DOHH2 (cell line): ENCODE results near the gene TMEM87A.

Source experiments
- H3F3A ChIP-seq: fragments of 200-600 bp; sonication (generic), shearing (Covaris generic); 2 replicates; pipeline ENCODE4 v1.6.0; 2016; ENCODE audit warnings: antibody characterized with exemption, mild to moderate bottlenecking; ENCODE audit not compliant: control insufficient read depth, insufficient read depth
- H3K27ac ChIP-seq: fragments of 200-600 bp; sonication (generic); 2 replicates; pipeline ENCODE4 v1.5.1; 2014; ENCODE audit warnings: low read depth, mild to moderate bottlenecking, low read length, moderate library complexity
- H3K27me3 ChIP-seq: fragments of 200-600 bp; sonication (generic); 2 replicates; pipeline ENCODE4 v1.6.1; 2014; ENCODE audit warnings: mild to moderate bottlenecking, low read length, mixed read lengths; ENCODE audit not compliant: control insufficient read depth
- H3K36me3 ChIP-seq: fragments of 200-600 bp; sonication (generic); 2 replicates; pipeline ENCODE4 v1.6.1; 2014; ENCODE audit warnings: mild to moderate bottlenecking, low read length, moderate library complexity, mixed read lengths; ENCODE audit not compliant: control insufficient read depth
- H3K4me1 ChIP-seq: fragments of 200-600 bp; sonication (generic); 2 replicates; pipeline ENCODE4 v1.6.1; 2014; ENCODE audit warnings: mild to moderate bottlenecking, low read length, mixed read lengths; ENCODE audit not compliant: control insufficient read depth
- H3K4me2 ChIP-seq: fragments of 200-600 bp; sonication (generic); 2 replicates; pipeline ENCODE4 v1.6.0; 2014; ENCODE audit warnings: mild to moderate bottlenecking, low read length, moderate library complexity
- H3K4me3 ChIP-seq: fragments of 200-600 bp; sonication (generic); 2 replicates; pipeline ENCODE4 v1.5.1; 2014; ENCODE audit warnings: mild to moderate bottlenecking, low read length, mixed read lengths
- H3K79me2 ChIP-seq: fragments of 200-600 bp; sonication (generic); 2 replicates; pipeline ENCODE4 v1.6.1; 2014; ENCODE audit warnings: mild to moderate bottlenecking, low read length, mixed read lengths; ENCODE audit not compliant: control insufficient read depth
- H3K9me2 ChIP-seq: fragments of 200-600 bp; sonication (generic); replicated peaks from 2 replicates; pipeline ENCODE4 v1.6.1; 2014; ENCODE audit warnings: mild to moderate bottlenecking, low read length, mixed read lengths; ENCODE audit not compliant: control insufficient read depth
- H3K9me3 ChIP-seq: fragments of 200-600 bp; sonication (generic); 2 replicates; pipeline ENCODE4 v1.6.1; 2014; ENCODE audit warnings: antibody characterized with exemption, low read length, mixed read lengths; ENCODE audit not compliant: control insufficient read depth, insufficient read depth
- H4K20me1 ChIP-seq: fragments of 200-600 bp; sonication (generic); 2 replicates; pipeline ENCODE4 v1.6.0; 2014; ENCODE audit warnings: low read depth, mild to moderate bottlenecking, antibody characterized with exemption, low read length, moderate library complexity; ENCODE audit not compliant: control insufficient read depth, insufficient read depth
- EZH2phosphoT487 ChIP-seq: fragments of 200-600 bp; sonication (generic); IDR thresholded peaks from 2 replicates; pipeline ENCODE4 v1.6.1; 2017; ENCODE audit warnings: borderline replicate concordance, mild to moderate bottlenecking, antibody characterized with exemption, low read length, moderate library complexity, mixed read lengths
- TF ChIP-seq, protein P1 (sequence below): fragments of 200-600 bp; sonication (generic); IDR thresholded peaks from one replicate; pipeline ENCODE4 v1.5.1; 2014; ENCODE audit warnings: antibody characterized with exemption, mild to moderate bottlenecking, low read depth, low read length; ENCODE audit not compliant: poor library complexity, severe bottlenecking

TMEM87A gene

DNA sequence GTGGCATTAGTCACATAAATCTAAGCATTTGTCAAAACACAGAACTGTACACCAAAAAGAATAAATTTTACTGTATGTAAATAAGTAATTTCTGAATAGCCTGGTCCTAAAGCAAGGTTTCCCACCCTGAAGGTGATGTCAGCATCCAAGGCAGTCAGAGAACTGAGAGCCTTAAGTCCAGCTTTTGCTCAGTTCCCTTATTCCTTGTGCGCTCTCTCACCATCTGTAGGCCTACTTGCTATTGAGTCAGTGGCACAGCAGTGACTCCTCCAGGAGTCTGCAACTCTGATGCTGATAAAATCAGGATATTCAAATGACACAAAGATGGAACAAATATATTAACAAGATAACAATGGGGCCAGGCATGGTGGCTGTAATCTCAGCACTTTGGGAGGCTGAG is 87.4 kb downstream of the TMEM87A start:
- peaks cover 75% of the 10 kb centered on the region for H3K36me3 ChIP-seq
- TF ChIP-seq, protein P1, sequence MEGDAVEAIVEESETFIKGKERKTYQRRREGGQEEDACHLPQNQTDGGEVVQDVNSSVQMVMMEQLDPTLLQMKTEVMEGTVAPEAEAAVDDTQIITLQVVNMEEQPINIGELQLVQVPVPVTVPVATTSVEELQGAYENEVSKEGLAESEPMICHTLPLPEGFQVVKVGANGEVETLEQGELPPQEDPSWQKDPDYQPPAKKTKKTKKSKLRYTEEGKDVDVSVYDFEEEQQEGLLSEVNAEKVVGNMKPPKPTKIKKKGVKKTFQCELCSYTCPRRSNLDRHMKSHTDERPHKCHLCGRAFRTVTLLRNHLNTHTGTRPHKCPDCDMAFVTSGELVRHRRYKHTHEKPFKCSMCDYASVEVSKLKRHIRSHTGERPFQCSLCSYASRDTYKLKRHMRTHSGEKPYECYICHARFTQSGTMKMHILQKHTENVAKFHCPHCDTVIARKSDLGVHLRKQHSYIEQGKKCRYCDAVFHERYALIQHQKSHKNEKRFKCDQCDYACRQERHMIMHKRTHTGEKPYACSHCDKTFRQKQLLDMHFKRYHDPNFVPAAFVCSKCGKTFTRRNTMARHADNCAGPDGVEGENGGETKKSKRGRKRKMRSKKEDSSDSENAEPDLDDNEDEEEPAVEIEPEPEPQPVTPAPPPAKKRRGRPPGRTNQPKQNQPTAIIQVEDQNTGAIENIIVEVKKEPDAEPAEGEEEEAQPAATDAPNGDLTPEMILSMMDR, result no peak
- no peak for TF ChIP-seq EZH2phosphoT487
- H3K4me3 ChIP-seq, result no peak overlapping the region
- no peak overlapping the region for H3K4me2 ChIP-seq
- H4K20me1 ChIP-seq, result no peaks in the 10 kb centered on the region; the same call in 1 of the 2 replicates
- H3K27me3 ChIP-seq, result no peaks in the 10 kb centered on the region
- H3F3A ChIP-seq, result no peaks in the 10 kb centered on the region
- no peak overlapping the region for H3K27ac ChIP-seq
- H3K79me2 ChIP-seq, result no peaks in the 10 kb centered on the region
- H3K4me1 ChIP-seq, result peaks cover 5% of the 10 kb centered on the region
- H3K9me3 ChIP-seq, result no peaks in the 10 kb centered on the region
- H3K9me2 ChIP-seq, result no peaks in the 10 kb centered on the region

DNA sequence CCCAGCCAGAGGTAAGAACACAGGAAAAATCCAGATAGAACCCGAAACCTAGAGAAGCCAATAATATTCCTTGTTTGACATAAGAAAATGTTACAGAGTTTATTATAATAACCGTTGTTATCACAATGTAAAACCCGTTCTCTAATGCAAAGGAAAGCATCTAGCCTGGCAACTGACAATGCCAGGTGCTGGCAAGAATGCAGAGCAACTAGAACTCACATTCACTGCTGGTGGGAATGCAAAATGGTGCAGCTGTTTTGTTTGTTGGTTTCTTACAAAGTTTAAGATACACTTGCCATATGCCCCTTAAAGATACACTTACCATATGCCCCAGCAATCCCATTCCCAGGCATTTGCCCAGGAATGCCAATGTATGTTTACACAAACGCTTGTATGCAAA is 88.5 kb downstream of the TMEM87A start:
- H3K4me1 ChIP-seq, result peaks cover 5% of the 10 kb centered on the region
- no peaks in the 10 kb centered on the region for H3K9me2 ChIP-seq
- no peak overlapping the region for H3K27ac ChIP-seq
- H3K4me3 ChIP-seq, result no peak overlapping the region
- H3K79me2 ChIP-seq, result no peaks in the 10 kb centered on the region
- H3K36me3 ChIP-seq, result peaks cover 72% of the 10 kb centered on the region
- no peaks in the 10 kb centered on the region for H3K9me3 ChIP-seq
- no peak overlapping the region for H3K4me2 ChIP-seq
- TF ChIP-seq, protein P1, result no peak
- TF ChIP-seq EZH2phosphoT487, result no peak
- no peaks in the 10 kb centered on the region; the same call in 1 of the 2 replicates for H4K20me1 ChIP-seq
- H3F3A ChIP-seq, result no peaks in the 10 kb centered on the region
- no peaks in the 10 kb centered on the region for H3K27me3 ChIP-seq

DNA sequence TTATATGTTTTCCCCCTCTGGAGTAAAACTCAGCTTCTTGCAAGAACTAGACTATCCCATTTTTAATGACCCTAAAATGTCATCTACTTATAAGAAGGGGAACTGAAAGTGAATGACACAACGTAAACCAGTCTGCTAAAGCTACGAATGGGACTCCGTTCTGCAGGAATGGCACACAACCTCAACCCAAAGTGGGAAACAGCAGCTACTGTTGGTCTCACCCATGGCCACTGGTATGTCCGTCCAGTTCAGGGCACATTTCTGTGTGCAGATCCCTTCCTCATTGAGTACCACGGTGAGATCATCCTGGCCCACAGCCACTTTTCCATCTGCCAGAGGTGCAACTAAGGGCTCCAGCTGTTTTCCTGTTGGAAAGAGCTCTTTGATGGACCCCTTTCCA is 88.9 kb downstream of the TMEM87A start:
- H3K4me3 ChIP-seq, result no peak overlapping the region
- no peaks in the 10 kb centered on the region for H3K27me3 ChIP-seq
- no peaks in the 10 kb centered on the region; the same call in 1 of the 2 replicates for H4K20me1 ChIP-seq
- peaks cover 74% of the 10 kb centered on the region for H3K36me3 ChIP-seq
- H3F3A ChIP-seq, result no peaks in the 10 kb centered on the region
- H3K79me2 ChIP-seq, result no peaks in the 10 kb centered on the region
- no peak for TF ChIP-seq EZH2phosphoT487
- TF ChIP-seq, protein P1, result no peak
- no peaks in the 10 kb centered on the region for H3K9me3 ChIP-seq
- H3K4me1 ChIP-seq, result peaks cover 5% of the 10 kb centered on the region
- H3K4me2 ChIP-seq, result no peak overlapping the region
- no peaks in the 10 kb centered on the region for H3K9me2 ChIP-seq
- no peak overlapping the region for H3K27ac ChIP-seq

DNA sequence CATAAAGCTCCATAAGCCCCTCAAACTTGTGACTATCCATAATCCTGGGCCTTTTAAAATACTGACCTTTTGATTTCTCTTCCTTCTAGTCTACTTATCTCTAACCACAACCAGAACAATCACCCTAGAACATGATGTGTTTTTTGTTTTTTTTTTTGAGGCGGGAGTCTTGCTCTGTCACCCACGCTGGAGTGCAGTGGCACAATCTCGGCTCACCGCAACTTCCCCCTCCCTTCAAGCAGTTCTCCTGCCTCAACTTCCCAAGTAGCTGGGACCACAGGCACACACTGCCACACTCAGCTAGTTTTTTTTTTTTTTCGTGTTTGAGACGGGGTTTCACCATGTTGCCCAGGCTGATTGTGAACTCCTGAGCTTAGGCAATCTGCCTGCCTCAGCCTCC is 90.3 kb downstream of the TMEM87A start:
- H3K4me1 ChIP-seq, result peaks cover 5% of the 10 kb centered on the region
- no peaks in the 10 kb centered on the region; the same call in 1 of the 2 replicates for H4K20me1 ChIP-seq
- H3K4me3 ChIP-seq, result no peak overlapping the region
- H3K4me2 ChIP-seq, result no peak overlapping the region
- TF ChIP-seq, protein P1, result no peak
- no peak for TF ChIP-seq EZH2phosphoT487
- no peaks in the 10 kb centered on the region for H3K9me3 ChIP-seq
- H3K9me2 ChIP-seq, result no peaks in the 10 kb centered on the region
- H3K36me3 ChIP-seq, result peaks cover 73% of the 10 kb centered on the region
- H3K27me3 ChIP-seq, result no peaks in the 10 kb centered on the region
- H3F3A ChIP-seq, result no peaks in the 10 kb centered on the region
- H3K79me2 ChIP-seq, result no peaks in the 10 kb centered on the region
- no peak overlapping the region for H3K27ac ChIP-seq
